OCI-LY7 (cell line): ENCODE measurements around the gene DNAJC8.

Experiments
- CTCF ChIP-seq: fragments of 200-600 bp; sonication (generic); conservative IDR thresholded peaks from 2 replicates; pipeline ENCODE4 v1.5.1; 2014; ENCODE audit warnings: mild to moderate bottlenecking, antibody characterized with exemption, low read length, moderate library complexity, mixed read lengths
- EZH2phosphoT487 ChIP-seq: fragments of 200-600 bp; sonication (generic); IDR thresholded peaks from 2 replicates; pipeline ENCODE4 v1.6.1; 2018; ENCODE audit warnings: low read depth, borderline replicate concordance, mild to moderate bottlenecking, mixed run types, antibody characterized with exemption, low read length, moderate library complexity, mixed read lengths

GRCh38 chr1:28265577-28265976 is 32.7 kb upstream of the DNAJC8 start:
- no peak for TF ChIP-seq CTCF
- TF ChIP-seq EZH2phosphoT487: no peak
